ENCODE measurements around the gene ARPC1A. TPM values are rescaled to one million over a fixed set of nuclear protein-coding genes. Genes with fewer than 3 reads are reported as not detected.
"Not testable (repeated sequence)": the region's sequence is repeated elsewhere in the genome, so short reads cannot be mapped to it uniquely, and the experiment has no call there.

ARPC1A gene
- total and polyA plus RNA-seq, 2 donors from 2014 or later, result 117 to 119 TPM

- intact Hi-C loops (cut with DNase I), result no loop called here
- Histone ChIP-seq H3K9me3 (ENCODE audit: control insufficient read depth in 2 of 3, insufficient read depth in 1 of 3, low read length in 3 of 3) (no peaks in the 10 kb centered on the region), H3K4me1 (ENCODE audit: control insufficient read depth in 2 of 3, insufficient read depth in 2 of 3, low read depth in 1 of 3, low read length in 3 of 3) (peaks cover 0 to 13% (median 0%) of the 10 kb centered on the region in 3 donors), H3K36me3 (ENCODE audit: control insufficient read depth in 2 of 3, insufficient read depth in 3 of 3, low read length in 3 of 3) (no peaks in the 10 kb centered on the region), H3K27me3 (ENCODE audit: control insufficient read depth, insufficient read depth, low read length) (no peaks in the 10 kb centered on the region), H3K4me3 (ENCODE audit: low read length in 3 of 3) (peak overlapping the region; percentile 73 to 99 (median 87)), H3K9ac (ENCODE audit: low read length in 3 of 3) (peak overlapping the region; percentile 35 to 98 (median 81)), H3K27ac (ENCODE audit: low read depth in 2 of 2, low read length in 2 of 2) (no peak overlapping the region)
- FAIRE-seq (no peak), DNase-seq (peak in 1 of 5 donors; percentile 4)
- TF ChIP-seq CTCF (IDR thresholded peaks at IDR 0.05; ENCODE audit: borderline replicate concordance, extremely low read depth, insufficient read depth), result no peak
These were observed 697 bp downstream of the ARPC1A start for GRCh38 chr7:99326408-99326782.

- FAIRE-seq; H3K27me3 ChIP-seq (ENCODE audit: control insufficient read depth, insufficient read depth, low read length); intact Hi-C loops (cut with DNase I); H3K4me3 ChIP-seq (ENCODE audit: low read length in 3 of 3); DNase-seq; H3K9me3 ChIP-seq (ENCODE audit: control insufficient read depth in 2 of 3, insufficient read depth in 1 of 3, low read length in 3 of 3); H3K27ac ChIP-seq (ENCODE audit: low read depth in 2 of 2, low read length in 2 of 2); H3K9ac ChIP-seq (ENCODE audit: low read length in 3 of 3); H3K4me1 ChIP-seq (ENCODE audit: control insufficient read depth in 2 of 3, insufficient read depth in 2 of 3, low read depth in 1 of 3, low read length in 3 of 3): not testable (repeated sequence)
- H3K36me3 ChIP-seq (ENCODE audit: control insufficient read depth in 2 of 3, insufficient read depth in 3 of 3, low read length in 3 of 3), result peaks cover 4 to 11% (median 7%) of the 10 kb centered on the region in 3 donors
These were observed 4.7 kb downstream of the ARPC1A start for GRCh38 chr7:99330314-99330961.

- H3K27ac ChIP-seq (ENCODE audit: low read depth in 2 of 2, low read length in 2 of 2), result no peak overlapping the region
- H3K27me3 ChIP-seq (ENCODE audit: control insufficient read depth, insufficient read depth, low read length), result no peaks in the 10 kb centered on the region
- H3K9ac ChIP-seq (ENCODE audit: low read length in 3 of 3), result no peak overlapping the region
- no peak for DNase-seq
- intact Hi-C loops (cut with DNase I), result no loop called here
- no peak for FAIRE-seq
- peaks cover 4 to 11% (median 7%) of the 10 kb centered on the region in 3 donors for H3K36me3 ChIP-seq (ENCODE audit: control insufficient read depth in 2 of 3, insufficient read depth in 3 of 3, low read length in 3 of 3)
- H3K4me3 ChIP-seq (ENCODE audit: low read length in 3 of 3), result no peak overlapping the region
- no peaks in the 10 kb centered on the region for H3K9me3 ChIP-seq (ENCODE audit: control insufficient read depth in 2 of 3, insufficient read depth in 1 of 3, low read length in 3 of 3)
- H3K4me1 ChIP-seq (ENCODE audit: control insufficient read depth in 2 of 3, insufficient read depth in 2 of 3, low read depth in 1 of 3, low read length in 3 of 3), result peaks cover 0 to 10% (median 0%) of the 10 kb centered on the region in 3 donors
- TF ChIP-seq CTCF (IDR thresholded peaks at IDR 0.05; ENCODE audit: borderline replicate concordance, extremely low read depth, insufficient read depth), result no peak
These were observed 5.3 kb downstream of the ARPC1A start for GRCh38 chr7:99331002-99331401.

- no peak overlapping the region for H3K27ac ChIP-seq (ENCODE audit: low read depth in 2 of 2, low read length in 2 of 2)
- FAIRE-seq (no peak), DNase-seq (no peak)
- H3K9me3 ChIP-seq (ENCODE audit: control insufficient read depth in 2 of 3, insufficient read depth in 1 of 3, low read length in 3 of 3), result no peaks in the 10 kb centered on the region
- H3K4me3 ChIP-seq (ENCODE audit: low read length in 3 of 3), result no peak overlapping the region
- intact Hi-C loops (cut with DNase I), result no loop called here
- H3K36me3 ChIP-seq (ENCODE audit: control insufficient read depth in 2 of 3, insufficient read depth in 3 of 3, low read length in 3 of 3), result peaks cover 6 to 44% (median 18%) of the 10 kb centered on the region in 3 donors
- no peak for TF ChIP-seq CTCF (IDR thresholded peaks at IDR 0.05; ENCODE audit: borderline replicate concordance, extremely low read depth, insufficient read depth)
- no peaks in the 10 kb centered on the region for H3K4me1 ChIP-seq (ENCODE audit: control insufficient read depth in 2 of 3, insufficient read depth in 2 of 3, low read depth in 1 of 3, low read length in 3 of 3)
- H3K27me3 ChIP-seq (ENCODE audit: control insufficient read depth, insufficient read depth, low read length), result no peaks in the 10 kb centered on the region
- H3K9ac ChIP-seq (ENCODE audit: low read length in 3 of 3), result no peak overlapping the region
These were observed 13.9 kb downstream of the ARPC1A start for GRCh38 chr7:99339595-99339994.

Data from kidney (tissue), 14 donors.